22Rv1 (cell line): ENCODE results near the gene ENAM.

Source experiments
- ZFX ChIP-seq: fragments of 450-650 bp; IDR thresholded peaks from 2 replicates; pipeline ENCODE4 v1.6.1; 2017; ENCODE audit warnings: antibody characterized with exemption, borderline replicate concordance
- TF ChIP-seq, protein P1 (sequence below): fragments of 450-650 bp; IDR thresholded peaks from 2 replicates; pipeline ENCODE4 v1.5.1; 2017; ENCODE audit warnings: mild to moderate bottlenecking

DNA sequence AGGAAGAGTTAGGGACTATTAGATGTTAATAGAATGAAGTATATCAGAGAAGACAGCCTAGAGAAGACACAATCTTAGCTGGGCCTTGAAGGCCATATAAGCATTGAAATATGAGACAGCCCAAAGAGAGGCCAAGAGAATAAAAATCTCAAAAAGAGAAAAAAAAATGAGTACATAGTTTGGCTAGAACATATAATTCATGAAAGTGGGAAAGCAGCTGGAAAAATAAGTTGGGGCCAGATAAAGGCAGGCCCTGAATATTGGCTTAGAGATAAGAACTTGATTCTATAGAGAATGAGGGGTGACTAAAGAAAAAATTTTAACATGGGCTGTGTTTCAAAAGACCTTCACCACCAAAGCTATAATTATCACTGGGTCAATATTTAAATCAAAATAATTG lies 52.4 kb downstream of the ENAM start:
- TF ChIP-seq, protein P1, sequence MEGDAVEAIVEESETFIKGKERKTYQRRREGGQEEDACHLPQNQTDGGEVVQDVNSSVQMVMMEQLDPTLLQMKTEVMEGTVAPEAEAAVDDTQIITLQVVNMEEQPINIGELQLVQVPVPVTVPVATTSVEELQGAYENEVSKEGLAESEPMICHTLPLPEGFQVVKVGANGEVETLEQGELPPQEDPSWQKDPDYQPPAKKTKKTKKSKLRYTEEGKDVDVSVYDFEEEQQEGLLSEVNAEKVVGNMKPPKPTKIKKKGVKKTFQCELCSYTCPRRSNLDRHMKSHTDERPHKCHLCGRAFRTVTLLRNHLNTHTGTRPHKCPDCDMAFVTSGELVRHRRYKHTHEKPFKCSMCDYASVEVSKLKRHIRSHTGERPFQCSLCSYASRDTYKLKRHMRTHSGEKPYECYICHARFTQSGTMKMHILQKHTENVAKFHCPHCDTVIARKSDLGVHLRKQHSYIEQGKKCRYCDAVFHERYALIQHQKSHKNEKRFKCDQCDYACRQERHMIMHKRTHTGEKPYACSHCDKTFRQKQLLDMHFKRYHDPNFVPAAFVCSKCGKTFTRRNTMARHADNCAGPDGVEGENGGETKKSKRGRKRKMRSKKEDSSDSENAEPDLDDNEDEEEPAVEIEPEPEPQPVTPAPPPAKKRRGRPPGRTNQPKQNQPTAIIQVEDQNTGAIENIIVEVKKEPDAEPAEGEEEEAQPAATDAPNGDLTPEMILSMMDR = no peak
- TF ChIP-seq ZFX = no peak
